ENCODE measurements around the gene MUC2.

The MUC2 gene

DNA sequence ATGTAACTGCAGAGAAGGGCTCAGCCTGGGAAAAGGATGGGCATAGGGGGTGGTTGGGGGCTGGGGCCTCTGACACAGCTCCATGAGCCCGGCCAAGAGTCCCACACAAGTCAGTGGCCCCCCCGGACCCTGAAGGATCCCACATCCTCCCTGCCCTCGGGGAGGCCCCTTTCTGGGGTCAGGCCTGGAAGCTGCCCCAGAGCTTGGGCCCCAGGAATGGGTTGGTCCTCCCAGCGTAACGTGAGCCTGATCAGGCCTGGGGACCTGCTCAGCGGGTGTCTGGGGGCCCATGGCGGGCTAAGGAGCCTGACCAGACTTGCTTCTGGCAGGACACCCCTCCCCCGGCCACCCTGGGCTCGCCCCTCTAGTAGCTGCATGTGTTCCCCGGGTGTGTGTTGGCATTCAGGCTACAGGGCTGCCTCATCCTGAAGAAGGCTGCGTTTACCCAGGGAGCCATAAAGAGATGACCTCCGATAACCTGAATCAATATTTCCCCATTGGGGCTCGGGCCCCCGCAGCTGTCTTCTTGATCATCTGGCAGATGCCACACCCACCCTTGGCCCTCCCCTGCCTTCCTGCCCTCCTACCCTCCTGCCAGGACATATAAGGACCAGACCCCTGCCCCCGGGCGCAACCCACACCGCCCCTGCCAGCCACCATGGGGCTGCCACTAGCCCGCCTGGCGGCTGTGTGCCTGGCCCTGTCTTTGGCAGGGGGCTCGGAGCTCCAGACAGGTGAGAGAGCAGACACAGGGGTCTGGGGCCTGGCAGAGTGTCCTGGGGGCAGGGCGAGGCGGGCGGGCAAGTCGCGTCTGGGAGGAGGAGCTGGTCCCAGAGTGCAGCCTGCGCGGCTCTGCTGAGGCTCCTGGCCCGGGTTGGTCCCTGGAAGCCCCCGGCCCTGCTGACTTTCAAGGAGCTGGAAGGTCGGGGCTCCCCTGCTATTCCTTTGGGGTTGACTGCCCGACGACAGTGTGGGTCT is at the start of gene MUC2:
Gene MUC2, plus strand, starts transcription at position 631 of the 978 bp plus-strand sequence.
- no peak for DNase-seq

DNA sequence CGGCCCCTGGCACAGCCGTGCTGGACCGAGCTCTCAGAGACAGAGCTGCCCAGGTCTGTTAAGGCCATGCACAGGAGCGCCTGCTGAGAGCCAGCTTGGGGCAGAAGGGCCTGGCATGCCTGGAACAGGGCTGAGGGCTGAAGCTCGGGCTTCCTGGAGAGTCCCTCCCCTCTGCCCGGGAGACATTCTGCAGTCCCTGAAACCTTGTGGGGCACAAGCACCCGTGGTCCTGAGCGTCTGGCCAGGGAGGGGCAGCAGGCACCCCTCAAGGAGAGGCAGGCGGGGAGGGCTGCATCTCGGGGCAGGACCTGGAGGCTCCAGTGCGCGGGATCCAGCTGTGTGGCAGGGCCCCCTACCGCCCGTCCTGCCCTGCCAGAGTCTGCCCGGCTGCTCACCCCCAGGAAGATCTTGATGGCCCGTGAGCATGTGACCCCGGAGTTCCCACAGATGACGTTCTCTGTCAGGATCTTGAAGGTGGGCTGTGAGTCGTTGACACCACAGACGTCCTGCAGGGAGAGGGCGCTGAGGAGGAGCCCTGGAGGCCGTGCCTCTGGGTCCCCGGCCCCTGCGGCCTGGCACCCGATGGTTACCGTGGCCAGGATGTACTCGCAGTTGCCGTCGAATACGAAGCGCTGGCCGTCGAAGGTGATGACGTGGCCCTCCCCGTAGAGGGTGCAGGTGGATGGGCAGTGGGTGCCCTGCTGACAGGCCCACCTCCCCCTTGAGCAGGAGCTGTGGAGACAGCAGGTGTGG is 49.1 kb upstream of the MUC2 start:
- DNase-seq = no peak

DNA sequence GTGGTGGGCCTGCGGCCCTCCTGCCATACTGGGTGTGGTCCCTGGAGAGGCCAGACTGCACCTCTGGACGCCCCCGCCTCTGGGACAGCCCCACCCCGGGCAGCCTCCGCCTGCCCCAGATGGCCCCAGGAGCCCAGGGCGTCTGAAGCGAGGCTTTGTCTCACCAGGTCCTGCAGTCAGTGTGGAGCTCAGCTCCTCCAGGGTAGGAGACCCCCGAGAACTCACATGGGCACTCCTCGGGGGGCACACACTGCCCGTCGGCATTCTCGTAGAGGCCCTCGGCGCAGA is 48.6 kb upstream of the MUC2 start:
- no peak for DNase-seq

DNA sequence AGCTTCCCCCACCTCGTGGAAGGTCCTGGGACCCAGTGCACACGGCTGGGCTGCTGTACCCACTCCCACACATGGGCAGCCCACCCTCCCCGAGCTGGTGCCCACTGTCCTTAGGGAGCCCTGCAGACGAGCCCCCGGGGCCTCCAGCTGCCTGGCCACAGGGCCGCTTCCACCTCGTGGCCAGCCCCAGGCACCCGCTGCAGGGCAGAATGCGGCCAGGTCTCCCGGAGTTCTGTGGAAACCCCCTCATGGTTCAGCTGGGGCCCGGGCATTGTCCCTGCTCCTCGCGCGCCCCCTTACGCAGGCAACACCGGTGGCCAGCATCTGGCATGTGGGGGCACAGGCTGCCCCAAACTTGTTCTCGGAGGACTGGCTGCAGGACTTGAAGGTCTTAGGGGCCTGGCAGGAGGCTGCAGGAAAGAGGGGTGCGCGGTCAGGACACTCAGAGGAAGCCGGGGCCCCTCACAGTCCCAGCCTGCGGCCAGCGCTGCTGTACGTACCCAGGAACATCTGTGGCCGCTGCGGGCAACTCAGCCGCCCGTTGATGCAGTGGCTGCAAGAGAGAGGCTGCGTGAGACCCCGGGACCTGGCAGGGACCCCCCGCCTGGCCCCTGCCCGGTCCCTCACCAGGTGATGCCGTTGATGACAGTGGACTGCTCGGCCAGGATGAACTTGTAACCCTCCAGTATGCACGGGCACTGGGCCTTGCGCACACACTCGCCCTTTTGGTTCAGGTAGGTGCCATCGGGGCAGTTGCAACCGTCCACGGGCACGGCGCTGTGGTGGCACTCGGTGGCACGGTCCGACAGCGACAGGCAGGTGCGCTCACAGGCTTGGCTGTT is 47.8 kb upstream of the MUC2 start:
- no peak for DNase-seq

DNA sequence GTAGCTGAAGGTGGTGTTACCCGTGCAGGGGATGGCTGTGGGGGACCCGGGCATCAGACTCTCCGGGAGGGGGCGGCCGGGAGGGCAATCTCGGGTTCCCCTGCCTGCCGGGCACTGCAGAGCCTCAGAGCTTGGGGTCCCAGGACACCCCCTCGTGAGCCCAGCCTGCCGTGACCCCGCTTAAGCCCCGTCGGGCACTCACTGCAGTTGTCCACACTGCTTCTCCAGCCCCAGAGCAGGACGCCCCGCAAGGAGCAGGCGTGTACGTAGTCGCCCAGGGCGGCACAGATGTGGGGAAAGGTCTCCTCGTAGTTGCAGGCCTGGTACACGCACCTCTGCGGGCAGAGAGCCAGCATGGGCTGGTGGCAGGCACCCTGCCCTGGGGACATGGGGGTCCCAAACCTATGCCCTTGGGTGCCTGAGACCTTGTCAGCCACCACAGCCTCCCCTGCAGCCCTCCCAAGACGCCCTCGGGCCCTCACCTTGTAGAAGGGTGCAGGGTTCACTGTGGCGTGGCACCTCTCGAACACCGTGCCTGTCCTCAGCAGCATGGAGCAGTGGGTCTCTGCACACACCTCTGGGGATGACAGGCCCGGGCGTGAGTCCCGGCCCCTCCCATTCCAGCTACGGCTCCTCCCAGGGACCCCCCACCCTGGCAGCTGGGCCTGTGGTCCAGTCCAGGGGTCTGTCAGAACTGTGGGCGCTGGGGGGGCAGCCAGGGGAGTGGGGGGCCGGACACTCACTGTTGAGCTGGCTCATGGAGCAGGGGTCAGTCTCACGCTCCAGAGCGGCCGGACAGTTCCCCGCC is 47.0 kb upstream of the MUC2 start:
- no peak for DNase-seq

DNA sequence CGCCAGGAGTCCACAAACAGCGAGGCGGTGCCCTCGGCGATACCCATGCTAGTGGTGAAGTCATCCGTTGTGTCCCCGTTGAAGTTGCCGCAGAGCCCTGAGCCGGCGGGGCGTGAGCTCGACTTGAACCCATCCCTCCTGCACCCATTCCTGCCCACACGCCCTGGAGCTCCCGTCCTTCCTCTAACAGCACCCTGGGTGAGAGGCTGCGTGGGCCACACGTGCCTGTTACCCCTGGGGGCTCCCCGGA is 46.5 kb upstream of the MUC2 start:
- DNase-seq = no peak

DNA sequence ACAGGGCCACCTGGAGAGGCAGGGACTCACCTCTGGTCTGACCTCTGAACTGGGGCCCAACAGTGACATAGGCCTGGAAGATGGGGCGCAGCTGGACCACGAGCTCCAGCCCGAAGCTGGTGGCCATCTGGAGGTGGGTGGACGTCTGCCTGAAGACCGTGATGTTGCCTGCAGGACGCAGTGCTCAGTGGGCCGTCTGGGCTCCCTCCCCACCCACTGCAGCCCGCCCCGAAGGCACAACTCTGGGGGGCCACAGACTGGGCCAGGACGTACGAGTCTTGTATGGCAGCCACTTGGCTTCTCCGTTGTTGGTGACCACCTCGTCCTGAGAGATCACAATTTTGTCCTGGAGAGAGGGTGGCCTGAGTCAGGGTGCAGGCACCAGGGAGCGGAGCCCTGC is 46.1 kb upstream of the MUC2 start:
- no peak for DNase-seq

DNA sequence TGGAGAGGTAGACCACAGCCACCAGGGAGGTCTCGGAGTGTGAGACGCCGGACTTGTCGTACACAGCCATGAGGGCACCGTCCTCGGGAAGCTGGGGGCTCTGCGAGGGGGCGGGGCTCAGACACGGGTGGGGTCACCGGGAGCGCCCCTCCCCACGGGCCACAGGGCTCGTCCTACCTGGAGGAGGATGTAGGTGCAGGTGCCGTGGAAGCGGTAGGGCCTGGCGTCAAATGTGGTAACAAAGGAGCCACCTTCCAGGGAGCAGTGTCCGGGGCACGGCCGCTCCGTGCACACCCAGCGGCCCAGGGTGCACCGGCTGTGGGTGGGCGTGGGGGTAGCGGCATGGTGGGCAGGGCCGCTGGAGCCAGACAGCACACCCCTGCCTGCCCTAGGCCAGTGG is 45.6 kb upstream of the MUC2 start:
- no peak for DNase-seq

DNA sequence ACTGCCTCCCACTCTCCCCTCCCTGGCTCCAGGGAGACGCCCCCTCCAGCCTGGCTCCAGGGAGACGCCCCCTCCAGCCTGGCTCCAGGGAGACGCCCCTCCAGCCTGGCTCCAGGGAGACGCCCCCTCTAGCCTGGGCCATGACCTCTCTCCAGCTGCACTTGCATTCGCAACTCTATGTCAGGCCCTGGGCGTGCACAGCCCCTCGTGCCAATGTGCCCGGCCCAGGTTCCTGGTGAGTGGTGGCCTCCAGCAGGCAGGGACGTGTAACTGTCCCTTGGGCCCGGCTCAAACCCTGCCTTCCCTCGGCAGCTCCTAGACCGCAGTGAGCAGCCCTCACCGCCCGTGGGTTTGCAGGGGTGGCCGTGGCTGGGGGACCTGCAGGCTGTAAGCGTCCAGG is 45.0 kb upstream of the MUC2 start:
- DNase-seq = no peak

DNA sequence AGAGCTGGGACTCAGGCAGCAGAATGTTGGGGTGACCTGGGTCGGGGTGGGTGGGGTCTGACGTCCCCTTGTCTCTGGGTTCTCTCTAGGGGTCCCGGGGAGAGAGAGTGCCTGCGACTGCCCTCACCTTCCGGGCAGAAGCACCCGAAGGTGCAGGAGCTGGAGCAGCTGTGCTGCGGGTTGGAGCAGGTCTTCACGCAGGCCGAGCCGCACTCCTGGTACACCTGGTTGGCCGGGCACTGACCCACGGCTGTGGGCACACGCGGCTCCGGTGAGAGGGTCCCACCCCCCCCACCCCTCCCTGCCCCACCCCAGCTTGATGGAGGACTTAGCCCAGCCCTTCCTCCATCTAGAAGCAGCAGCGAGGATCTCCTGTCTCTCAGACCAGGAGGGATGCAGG is 44.6 kb upstream of the MUC2 start:
- DNase-seq = no peak

DNA sequence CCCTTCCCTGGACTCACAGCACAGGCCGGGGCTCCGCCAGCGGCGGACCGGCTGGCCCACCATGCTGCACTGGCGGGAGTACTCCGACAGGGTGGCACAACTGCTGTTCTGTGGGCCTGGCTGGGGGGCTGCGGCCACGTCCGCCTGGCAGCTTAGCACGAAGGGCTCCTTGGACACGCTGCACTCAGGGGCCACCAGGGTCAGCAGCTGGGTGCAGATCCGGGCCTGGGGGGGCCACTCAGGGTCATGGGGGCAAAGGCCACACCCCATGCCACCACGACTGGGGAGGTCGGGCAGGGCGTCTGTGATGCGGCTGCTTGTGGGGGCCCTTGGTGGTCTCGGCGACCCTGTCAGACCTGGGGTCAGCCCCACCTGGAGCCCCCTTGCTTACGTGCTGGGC is 44.1 kb upstream of the MUC2 start:
- no peak for DNase-seq

DNA sequence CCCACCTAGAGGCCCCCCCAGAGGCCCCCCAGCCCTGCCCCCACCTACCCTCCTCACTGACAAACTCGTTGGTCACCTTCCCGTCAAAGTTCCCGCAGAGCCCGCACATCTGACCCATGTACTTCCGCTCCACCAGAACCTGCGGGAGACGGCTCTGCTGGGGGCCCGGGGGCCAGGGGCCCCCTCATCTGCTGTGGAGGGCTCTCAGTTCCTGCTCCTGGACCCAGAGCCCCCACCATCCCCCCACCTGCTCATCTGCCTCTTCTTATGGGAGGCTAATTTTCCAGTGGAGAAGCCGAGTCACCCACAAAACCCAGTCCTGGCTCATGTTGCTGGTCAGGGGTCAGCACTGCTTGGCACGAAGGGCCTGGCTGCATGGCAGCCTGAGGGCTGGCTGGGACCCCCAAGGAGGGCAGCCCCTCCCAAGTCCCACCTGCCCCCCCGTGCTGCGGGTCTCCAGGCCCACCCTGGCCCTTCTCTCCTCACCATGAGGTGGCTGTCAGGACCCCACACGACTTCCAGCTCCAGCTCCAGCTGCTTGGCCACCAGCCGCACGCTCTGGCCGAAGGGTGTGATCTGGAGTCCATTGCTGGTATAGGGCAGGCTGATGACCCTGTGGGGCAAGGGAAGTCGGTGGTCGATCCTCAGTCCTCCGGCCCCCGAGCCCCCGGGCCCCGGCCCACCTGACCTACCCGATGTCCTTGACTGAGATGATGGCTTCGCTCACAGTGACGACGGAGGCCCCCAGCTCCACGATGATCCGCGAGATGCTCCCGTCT is 43.4 kb upstream of the MUC2 start:
- no peak for DNase-seq

DNA sequence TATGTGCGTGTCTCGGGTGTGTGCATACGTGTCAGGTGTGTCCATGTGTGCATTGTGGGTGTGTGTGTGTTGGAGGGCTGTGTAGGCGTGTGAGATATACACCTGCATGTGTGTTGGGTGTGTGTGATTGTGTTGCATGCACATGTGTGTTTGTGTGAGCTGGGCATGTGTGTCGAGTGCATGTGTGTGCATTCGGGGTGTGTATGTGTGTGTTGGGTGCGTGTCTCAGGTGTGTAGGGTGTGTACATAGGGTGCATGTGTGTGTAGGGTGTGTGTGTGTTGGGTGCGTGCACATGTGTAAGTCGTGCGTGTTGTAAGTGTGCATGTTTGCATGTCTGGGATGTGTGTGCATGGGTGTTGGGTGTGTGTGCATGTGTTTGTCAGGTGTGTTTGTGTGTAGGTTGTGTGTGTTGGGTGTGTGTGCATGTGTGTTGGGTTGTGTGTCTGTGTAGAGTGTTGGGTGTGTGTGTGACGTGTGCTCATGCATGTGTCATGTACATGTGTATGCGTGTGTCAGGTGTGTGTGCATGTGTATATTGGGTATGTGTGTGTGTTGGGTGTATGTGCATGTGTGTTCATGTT is 42.3 kb upstream of the MUC2 start:
- no peak for DNase-seq

DNA sequence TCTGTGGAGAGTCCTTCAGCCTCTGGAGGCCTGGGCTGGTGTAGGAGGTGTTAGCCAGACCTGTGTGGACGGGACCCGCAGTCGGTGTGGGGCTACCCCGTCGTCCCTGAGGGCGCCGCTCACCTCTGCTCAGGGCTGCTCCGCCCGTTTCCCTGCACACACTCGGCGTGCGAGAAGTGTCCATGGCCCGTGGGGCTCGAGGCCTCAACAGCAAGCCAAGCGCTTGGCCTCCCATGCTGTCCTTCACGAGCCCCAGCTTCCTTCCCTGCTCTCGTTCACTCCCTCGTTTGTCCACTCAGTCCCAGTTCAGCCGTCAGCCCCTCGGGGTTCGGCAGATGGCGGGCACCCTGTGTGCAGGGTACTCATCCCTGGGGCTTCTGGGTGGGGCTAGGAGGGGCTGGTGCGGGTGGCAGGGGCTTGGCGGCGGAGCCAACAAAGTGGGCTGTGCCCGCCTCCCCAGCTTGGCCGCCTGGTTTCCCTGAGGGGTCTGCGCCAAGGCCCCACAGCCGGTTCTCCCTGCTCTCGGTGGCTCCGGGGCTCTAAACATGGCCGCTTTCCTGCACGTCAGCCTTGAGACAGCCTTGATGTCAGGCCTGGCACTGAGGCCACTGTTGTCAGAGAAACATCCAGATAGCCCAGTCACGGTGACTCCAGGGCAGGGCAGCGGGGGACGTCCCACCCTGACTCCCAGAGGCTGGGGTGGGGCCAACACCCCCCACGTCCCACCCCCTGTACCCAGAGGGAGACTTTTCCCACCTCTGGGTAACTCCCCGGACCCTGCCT is 41.5 kb upstream of the MUC2 start:
- DNase-seq = no peak

DNA sequence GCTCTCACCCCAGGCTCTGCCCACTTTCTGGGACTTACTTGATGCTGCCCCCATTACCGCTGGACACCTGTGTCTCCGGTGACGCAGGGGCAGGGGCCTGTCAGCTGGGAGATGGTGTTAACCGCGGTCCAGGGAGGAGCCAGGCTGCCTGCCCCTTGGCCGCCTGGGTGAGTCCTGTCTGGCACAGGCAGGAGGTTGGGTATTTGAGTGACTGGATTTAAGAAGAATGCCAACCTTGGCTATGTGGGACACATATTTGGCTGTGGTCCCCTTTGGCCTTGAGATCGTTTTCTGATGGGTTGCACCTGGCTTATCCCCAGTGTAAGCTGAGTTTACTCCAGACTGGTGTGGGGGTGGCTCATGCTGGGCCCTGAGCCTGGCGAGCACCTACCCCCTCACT is 40.7 kb upstream of the MUC2 start:
- DNase-seq = no peak

DNA sequence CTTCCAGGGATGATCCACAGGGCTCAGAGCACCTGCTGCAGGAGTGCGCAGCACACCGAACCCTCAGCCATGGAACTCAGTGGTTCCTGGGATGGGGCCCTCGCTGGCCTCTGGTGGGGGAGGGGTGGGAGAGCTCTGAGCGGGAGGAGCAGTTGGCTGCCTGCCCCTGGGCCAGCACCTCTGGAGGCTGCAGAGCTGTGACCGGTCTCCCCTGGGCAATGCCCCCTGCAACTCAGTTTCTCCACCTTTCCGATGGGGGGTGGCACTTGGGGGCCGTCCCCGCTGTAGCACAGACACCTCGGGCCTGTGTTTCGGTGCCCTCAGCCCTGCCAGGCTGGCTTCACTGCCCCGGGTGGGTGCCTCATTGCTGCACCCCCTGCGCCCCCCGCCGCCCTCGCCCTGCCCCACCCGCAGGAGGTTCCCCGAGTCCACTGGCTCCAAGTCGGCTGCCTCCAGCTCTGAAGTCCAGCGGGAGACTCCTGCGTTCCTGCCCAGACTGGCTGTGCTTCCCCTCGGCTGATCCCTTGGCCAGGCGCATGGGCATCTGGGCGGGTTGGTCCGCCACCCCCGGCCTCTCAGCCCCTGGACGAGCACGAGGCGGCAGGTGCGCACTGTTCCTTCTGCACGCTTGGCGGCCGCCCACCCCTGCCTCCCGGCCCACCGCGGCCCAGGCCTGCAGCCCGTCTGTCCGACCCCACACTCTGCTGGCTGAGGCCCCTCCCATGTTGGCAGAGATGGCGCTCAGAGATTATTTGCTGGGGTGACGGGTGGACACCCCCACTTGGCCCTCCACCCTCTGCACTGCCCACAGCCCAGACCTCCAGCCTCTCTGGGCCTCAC is 40.0 kb upstream of the MUC2 start:
- no peak for DNase-seq

DNA sequence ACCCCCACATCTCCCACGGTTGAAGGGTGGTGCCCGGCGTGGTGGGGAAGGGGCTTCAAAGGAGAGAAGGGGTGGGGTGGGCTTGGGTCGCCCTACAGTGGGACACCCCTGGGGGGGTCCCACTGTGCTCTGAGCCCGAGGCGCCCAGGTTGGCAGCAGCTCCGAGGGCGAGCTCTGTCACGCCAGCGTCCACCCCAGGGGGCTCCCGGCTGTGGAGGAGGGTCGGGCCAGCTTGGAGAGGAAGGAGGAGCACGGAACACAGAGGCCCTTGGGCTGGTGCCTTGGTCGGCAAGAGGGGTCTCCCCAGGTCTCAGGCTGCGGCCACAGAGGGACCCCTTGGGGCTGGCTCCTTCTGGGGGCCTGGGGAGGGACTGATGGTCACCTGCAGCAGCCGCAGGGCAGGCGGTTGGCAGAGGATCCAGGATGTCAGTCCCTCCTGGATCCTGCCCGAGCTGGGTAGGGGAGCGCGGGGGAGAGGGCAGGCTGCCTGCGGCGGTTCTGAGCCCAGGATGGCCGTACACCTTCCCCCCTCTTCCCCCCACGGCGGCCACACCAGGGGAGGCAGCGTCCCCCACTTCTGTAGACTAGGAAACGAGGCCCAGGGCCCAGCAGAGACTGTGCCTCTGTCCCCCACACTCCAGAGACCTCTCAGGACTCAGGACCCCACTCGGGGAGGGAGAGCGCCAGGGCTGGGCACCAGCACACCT is 38.9 kb upstream of the MUC2 start:
- DNase-seq = no peak

DNA sequence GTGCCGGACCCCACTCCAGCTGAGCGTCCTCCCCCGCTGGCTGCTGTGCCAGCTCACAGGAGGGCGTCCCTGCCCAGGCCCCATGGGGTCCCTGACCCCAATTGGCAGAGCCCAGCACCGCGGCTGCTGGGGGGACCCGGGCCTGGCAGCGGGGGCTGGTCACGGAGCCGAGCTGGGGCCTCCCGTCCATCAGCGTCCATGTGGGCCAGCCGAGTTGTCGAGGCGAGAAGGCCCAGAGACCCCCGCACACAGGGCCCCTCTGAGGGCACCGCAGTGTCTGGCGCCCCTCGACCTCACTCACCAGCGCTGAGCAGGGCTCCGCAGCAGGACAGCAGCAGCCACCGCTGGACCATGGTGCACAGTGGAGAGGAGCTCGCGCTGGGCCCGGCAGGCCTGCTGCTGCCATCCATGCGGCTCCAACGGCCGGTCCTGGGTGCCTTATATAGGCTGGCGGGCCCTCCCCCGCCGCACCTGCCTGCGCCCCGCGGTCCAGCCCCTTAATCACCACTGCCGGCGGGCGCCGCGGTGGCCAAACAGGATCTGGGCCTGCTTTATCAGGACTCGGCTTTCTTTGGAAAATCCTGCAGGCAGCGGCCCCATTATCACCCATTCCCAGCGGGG is 38.3 kb upstream of the MUC2 start, which contains the start of gene MUC6:
Gene MUC6, minus strand, starts transcription at position 416 of the 621 bp plus-strand sequence. Its CDS starts 63 bp downstream, at position 353.
- DNase-seq = no peak

DNA sequence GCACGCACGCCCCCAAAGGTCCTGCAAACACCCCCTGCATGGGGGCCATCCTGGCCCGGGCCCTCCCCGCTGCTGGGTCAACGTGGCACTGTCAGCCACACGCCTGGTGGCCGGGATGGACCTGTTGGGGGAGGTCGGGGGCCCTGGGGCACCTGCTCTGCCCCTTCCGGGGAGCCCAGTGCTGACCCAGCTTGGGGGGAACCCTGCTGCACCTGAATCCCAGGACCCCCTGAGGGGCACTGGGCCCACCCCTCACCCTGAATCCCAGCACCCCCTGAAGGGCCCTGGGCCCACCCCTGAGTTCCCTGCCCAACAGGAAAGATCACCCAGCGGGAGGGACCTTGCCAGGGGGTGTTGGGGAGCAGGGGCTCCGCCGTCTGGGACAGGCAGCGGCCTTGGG is 37.7 kb upstream of the MUC2 start:
- DNase-seq = no peak

Data from DMS79 treated with DMSO at 0.1 percent for 48 hours (cell line).